ENCODE data around the gene CLDN5.

DNA sequence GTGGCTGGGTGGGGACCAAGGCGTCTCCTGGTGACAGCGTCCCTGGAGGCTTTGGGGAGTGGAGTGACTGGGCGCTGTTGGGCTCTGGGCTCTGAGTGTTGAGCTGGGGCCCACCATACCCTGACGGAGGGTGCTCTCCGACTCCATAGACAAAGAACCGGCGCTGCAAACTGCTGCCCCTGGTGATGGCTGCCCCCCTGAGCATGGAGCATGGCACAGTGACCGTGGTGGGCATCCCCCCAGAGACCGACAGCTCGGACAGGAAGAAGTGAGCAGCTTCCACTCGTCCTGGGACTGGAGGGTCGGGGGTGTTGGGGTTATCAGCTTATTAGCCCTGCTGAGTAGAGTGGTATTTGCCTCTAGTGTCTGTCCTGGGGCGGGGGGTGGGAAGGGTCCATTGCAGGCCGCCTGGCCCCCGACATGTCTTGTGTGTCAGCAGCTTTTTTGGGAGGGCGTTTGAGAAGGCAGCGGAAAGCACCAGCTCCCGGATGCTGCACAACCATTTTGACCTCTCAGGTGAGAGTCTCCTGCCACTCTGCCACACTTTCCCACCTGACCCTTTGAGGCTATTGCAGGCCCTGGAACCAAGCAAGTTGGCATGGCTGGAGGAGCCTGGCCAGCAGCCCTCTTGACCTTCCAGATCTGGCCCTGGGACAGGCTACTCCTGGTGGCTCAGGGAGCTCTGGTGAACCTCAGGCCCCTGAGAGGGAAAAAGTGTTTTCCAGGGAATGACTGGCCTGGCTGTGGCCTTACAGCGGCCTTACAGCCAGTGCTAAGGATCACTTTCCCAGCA, 7.6 kb downstream of the CLDN5 start:
- no peak for TF ChIP-seq CTCF (IDR thresholded peaks at IDR 0.05)
- no peak for TF ChIP-seq POLR2AphosphoS5 (IDR thresholded peaks at IDR 0.05)
